Fibroblast of villous mesenchyme (primary cell): ENCODE measurements around the gene RPL23. TPM values are rescaled to one million over a fixed set of nuclear protein-coding genes. Genes with fewer than 3 reads are reported as not detected.

Experiments
- DNase-seq: peaks from one replicate; pipeline ENCODE4 v3.0.0-alpha.2; 2010; ENCODE audit warnings: low read depth
- H3K4me3 ChIP-seq: 2 replicates; pipeline ENCODE4 v1.5.1; 2011; ENCODE audit warnings: low read depth, mild to moderate bottlenecking, low read length
- CTCF ChIP-seq: IDR thresholded peaks from 2 replicates; pipeline ENCODE4 v1.5.1; 2012; ENCODE audit warnings: low read depth, mild to moderate bottlenecking, low read length; ENCODE audit not compliant: insufficient read depth
- total RNA-seq: library from RNA; depleted of rRNA; stranded (reverse); fragments of >200 nt; gene quantifications from 2 replicates; pipeline ENCODE4 v1.2.3, GENCODE V29; 2012

RPL23 gene
- total RNA-seq, 1 donor = 1,112 TPM

DNA sequence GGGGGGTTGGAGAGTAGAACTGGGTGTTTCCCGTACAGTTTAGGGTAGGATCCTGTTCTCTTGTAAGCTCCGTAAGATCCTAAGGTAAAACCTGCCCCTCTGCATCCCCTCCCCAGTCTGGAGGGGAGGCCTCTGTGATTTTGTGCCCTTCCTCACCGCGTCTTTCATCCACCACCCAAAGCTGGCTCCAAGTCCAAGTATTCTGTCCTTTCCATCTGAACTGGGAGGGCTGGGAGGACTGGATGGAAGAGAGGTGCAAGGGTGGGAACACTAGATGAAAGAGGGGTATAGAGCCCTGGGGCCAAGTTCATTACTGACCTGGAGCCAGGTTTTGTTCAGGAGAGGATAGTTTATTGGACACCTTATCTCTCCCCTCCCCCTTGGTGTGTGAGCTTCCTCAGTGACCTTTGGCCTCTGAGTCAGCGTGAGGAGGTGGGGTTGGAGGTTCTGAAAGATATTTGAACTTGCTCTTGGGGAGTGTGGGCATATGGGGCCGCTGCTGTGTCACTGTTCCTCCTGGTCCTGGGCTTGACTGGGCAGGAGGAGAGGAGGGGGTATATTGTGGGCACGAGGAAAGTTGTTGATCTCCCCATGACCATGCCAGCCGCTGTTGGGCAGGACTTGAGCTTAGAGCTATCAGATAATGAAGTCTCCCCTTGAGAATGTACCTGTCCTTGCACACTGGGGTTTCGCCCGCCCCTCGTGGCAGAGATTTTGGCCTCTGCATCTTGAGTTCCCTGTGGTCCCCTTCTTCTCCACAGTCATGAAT lies 17.9 kb upstream of the RPL23 start:
- TF ChIP-seq CTCF = peak; percentile 12
- DNase-seq = peak; percentile 90

DNA sequence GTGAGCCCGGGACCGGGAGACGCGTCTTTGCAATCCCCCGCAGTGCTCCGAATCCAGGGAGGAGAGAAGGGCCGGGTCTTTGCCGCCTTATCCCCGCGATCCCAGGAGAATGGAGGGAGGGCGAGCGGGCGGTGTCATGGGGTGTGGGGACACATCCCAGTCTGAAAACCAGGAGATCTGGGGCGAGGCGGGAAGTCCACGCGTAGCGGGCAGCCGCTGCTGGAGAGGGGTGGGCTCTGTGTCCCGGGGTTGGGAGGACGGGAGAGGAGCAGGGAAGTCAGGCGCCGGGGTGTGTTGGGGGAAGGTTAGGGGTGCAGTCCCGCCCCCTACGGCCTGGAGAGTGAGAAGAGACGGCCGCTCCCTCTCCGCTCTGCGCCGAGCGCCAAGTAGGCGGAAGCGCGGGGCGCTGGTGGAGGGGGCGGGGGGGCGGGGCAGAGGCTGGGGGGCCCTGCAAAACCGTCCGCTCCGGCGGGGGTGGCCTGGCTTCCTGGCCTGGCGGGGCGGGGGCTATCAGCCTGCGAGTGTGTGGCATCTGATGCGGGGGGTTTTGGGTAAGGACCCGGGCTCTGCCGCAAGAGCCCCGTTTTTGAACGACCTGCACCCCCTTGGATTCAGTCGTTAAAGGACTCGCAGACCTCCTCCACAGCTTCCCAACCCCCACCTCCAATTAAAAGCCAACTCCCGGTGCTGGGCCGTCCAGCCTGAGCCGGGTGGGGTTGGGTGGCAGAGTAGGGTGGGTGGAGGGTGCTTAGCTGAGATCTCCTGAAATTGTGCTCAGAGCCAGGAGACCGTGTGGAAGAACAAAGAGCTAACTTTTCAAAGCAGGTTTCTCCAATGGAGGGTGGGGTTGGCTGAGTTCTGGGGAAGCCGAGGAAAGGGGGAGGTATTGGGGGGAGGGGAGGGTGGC lies 17.0 kb upstream of the RPL23 start:
- peak; percentile 69 for DNase-seq
- no peak for TF ChIP-seq CTCF

More for the DNA sequence above, 17.9 kb upstream of the RPL23 start:
- H3K4me3 ChIP-seq = peak overlapping the region; percentile 100

DNA sequence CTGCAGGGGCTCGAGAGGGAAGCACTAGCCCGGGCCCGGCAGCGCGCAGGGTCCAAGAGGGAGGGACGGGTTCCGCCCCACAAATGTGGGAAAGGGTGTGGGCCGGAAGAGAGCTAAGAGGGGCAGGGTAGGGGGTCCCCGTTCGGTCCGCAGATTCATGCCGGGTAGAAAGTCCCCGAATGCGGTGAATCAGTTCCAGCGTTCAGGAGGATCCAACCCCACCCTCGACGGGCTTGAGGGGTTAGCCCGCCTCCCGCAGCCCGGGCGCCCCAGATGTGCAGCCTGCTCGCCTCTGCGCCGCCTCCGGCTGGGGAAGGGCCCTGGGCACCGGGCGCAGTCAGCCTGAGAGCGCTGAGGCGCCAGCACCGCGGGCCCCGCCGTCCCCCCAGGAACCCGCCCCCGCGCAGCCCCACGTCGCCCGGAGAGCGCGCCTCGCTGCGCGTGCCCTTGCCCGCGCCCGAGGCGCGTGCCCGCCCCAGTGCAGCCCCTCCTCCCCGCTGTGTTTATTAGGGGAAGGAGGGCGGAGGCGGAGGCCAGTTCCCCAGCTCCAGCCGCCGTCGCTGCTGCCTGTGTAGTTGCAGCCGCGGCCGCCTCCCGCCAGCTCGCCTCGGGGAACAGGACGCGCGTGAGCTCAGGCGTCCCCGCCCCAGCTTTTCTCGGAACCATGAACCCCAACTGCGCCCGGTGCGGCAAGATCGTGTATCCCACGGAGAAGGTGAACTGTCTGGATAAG lies 16.2 kb upstream of the RPL23 start, which contains the start of gene LASP1:
TSS of gene LASP1 (plus strand) at position 533 of the 733 bp plus-strand sequence. CDS start at position 665, 132 bp downstream.
- peak within 1 kb of the TSS; percentile 100 for H3K4me3 ChIP-seq
- DNase-seq = peak; percentile 90
- TF ChIP-seq CTCF = no peak

More for the DNA sequence above, 17.0 kb upstream of the RPL23 start:
- peak overlapping the region; percentile 100 for H3K4me3 ChIP-seq

DNA sequence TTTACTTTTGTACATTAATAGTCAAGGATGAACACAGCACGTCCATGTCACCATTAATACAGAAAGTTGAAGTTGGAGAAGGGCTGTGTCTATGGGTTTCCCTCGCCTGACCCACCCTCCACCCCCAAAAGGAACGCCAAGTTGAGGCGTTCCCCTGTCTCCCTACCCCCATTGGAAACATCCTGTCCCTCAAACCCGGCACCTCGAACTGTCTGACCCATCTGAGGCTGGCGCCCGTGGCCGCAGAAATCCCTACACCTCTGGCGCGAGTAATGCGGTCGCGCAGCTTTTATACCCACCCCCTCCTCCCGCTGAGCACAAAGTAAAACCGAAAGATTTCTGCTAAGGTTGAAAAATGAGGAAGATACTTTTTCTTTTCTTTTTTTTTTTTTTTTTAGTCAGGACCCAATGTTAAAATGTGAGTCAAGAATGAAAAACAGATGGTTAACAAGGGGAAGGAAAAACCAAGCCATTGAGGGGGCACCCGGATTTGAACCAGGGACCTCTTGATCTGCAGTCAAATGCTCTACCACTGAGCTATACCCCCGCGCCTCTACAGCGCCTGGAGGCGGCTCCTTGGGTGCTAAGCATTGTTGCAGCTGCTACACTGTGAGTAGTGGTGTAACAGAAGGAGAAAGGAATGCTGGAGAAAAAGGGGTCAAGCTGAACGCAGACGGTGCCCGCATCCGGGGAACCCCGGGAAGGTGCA lies 15.4 kb upstream of the RPL23 start:
- DNase-seq = peak; percentile 90
- H3K4me3 ChIP-seq = peak overlapping the region; percentile 100
- TF ChIP-seq CTCF = no peak

- TF ChIP-seq CTCF = no peak
- peak; percentile 71 for DNase-seq
- peak overlapping the region; percentile 100 for H3K4me3 ChIP-seq
These were observed 14.7 kb upstream of the RPL23 start for GRCh38 chr17:38867968-38868816.
